Left ventricle myocardium inferior (tissue), 1 donor: Measurements from ENCODE around the gene NCBP3. TPM values are rescaled to one million over a fixed set of nuclear protein-coding genes. Genes with fewer than 3 reads are reported as not detected.
"Not testable (repeated sequence)": the region's sequence is repeated elsewhere in the genome, so short reads cannot be mapped to it uniquely, and the experiment has no call there.

ENCODE experiments used
- DNase-seq: peaks from one replicate; pipeline ENCODE4 v3.0.0-alpha.2; 2020
- H3K27ac ChIP-seq: fragments of 200-600 bp; replicated peaks from 2 replicates; pipeline ENCODE4 v1.8.0; 2021
- H3K27me3 ChIP-seq: fragments of 200-600 bp; 2 replicates; pipeline ENCODE4 v1.8.0; 2021; ENCODE audit warnings: low read depth
- H3K36me3 ChIP-seq: fragments of 200-600 bp; 2 replicates; pipeline ENCODE4 v1.8.0; 2021
- H3K4me1 ChIP-seq: fragments of 200-600 bp; 2 replicates; pipeline ENCODE4 v1.8.0; 2021
- H3K4me3 ChIP-seq: fragments of 200-600 bp; 2 replicates; pipeline ENCODE4 v1.8.0; 2021; ENCODE audit warnings: mild to moderate bottlenecking, moderate library complexity
- H3K9me3 ChIP-seq: fragments of 200-600 bp; replicated peaks from 2 replicates; pipeline ENCODE4 v1.8.0; 2021
- CTCF ChIP-seq: fragments of 200-600 bp; IDR thresholded peaks from 2 replicates; pipeline ENCODE4 v1.8.0; 2021; ENCODE audit warnings: antibody characterized with exemption, mild to moderate bottlenecking, borderline replicate concordance
- intact Hi-C: fragments of 100-400 bp; cut with micrococcal nuclease; formaldehyde crosslinking; loops from one replicate; pipeline ENCODE4 v1.11.0; 2022
- total RNA-seq: library from RNA; stranded (reverse); fragmentation: NEBNext Ultra II Directional; extraction: Animal tissue kit (Norgen Biotek cat#: 25700); gene quantifications from one replicate; pipeline ENCODE4 v1.2.1, GENCODE V29; 2021
- donor health status: DM: no; HTN: yes; CAD: no; lungs with severe emphysema.

The NCBP3 gene
- total RNA-seq, 1 donor from 2014 or later = 18.2 TPM

- no peak for TF ChIP-seq CTCF
- H3K9me3 ChIP-seq = no peaks in the 10 kb centered on the region
- H3K27me3 ChIP-seq = no peaks in the 10 kb centered on the region
- H3K4me3 ChIP-seq = no peak overlapping the region
- DNase-seq = no peak
- no peaks in the 10 kb centered on the region for H3K36me3 ChIP-seq
- intact Hi-C loops = no loop called here
- H3K27ac ChIP-seq = no peak overlapping the region
- no peaks in the 10 kb centered on the region for H3K4me1 ChIP-seq
Measured at GRCh38 chr17:3792481-3792880, 53.6 kb downstream of the NCBP3 start.

- Histone ChIP-seq H3K36me3 (no peaks in the 10 kb centered on the region), H3K4me1 (no peaks in the 10 kb centered on the region), H3K27ac (no peak overlapping the region), H3K9me3 (no peaks in the 10 kb centered on the region), H3K4me3 (no peak overlapping the region), H3K27me3 (no peaks in the 10 kb centered on the region)
- no peak for TF ChIP-seq CTCF
- no peak for DNase-seq
- intact Hi-C loops = no loop called here
Measured at GRCh38 chr17:3788200-3788599, 57.8 kb downstream of the NCBP3 start.

- H3K4me1 ChIP-seq, H3K36me3 ChIP-seq, H3K27me3 ChIP-seq, H3K9me3 ChIP-seq, H3K4me3 ChIP-seq, intact Hi-C loops, H3K27ac ChIP-seq, DNase-seq: not testable (repeated sequence)
Measured at GRCh38 chr17:3785323-3785722, 60.7 kb downstream of the NCBP3 start.

GRCh38 chr17:3782751-3783150 lies 63.3 kb downstream of the NCBP3 start:
- intact Hi-C loops = no loop called here
- DNase-seq = no peak
- Histone ChIP-seq H3K27ac (no peak overlapping the region), H3K36me3 (no peaks in the 10 kb centered on the region), H3K4me1 (no peaks in the 10 kb centered on the region), H3K27me3 (no peaks in the 10 kb centered on the region), H3K4me3 (no peak overlapping the region), H3K9me3 (no peaks in the 10 kb centered on the region)
- TF ChIP-seq CTCF = no peak

GRCh38 chr17:3780986-3781385 lies 65.1 kb downstream of the NCBP3 start:
- DNase-seq = no peak
- Histone ChIP-seq H3K4me1 (no peaks in the 10 kb centered on the region), H3K9me3 (no peaks in the 10 kb centered on the region), H3K27ac (no peak overlapping the region), H3K4me3 (no peak overlapping the region), H3K27me3 (no peaks in the 10 kb centered on the region), H3K36me3 (no peaks in the 10 kb centered on the region)
- intact Hi-C loops = no loop called here
- no peak for TF ChIP-seq CTCF

GRCh38 chr17:3777366-3778120 lies 68.5 kb downstream of the NCBP3 start:
- Histone ChIP-seq H3K4me1 (no peaks in the 10 kb centered on the region), H3K36me3 (no peaks in the 10 kb centered on the region), H3K27ac (no peak overlapping the region), H3K4me3 (no peak overlapping the region), H3K9me3 (no peaks in the 10 kb centered on the region), H3K27me3 (no peaks in the 10 kb centered on the region)
- TF ChIP-seq CTCF = no peak
- DNase-seq = no peak
- intact Hi-C loops = no loop called here
